ENCODE data around the gene NOS1. TPM values are rescaled to one million over a fixed set of nuclear protein-coding genes. Genes with fewer than 3 reads are reported as not detected.

The NOS1 gene
- total RNA-seq, 1 donor from 2014 or later, result 0.11 TPM

DNA sequence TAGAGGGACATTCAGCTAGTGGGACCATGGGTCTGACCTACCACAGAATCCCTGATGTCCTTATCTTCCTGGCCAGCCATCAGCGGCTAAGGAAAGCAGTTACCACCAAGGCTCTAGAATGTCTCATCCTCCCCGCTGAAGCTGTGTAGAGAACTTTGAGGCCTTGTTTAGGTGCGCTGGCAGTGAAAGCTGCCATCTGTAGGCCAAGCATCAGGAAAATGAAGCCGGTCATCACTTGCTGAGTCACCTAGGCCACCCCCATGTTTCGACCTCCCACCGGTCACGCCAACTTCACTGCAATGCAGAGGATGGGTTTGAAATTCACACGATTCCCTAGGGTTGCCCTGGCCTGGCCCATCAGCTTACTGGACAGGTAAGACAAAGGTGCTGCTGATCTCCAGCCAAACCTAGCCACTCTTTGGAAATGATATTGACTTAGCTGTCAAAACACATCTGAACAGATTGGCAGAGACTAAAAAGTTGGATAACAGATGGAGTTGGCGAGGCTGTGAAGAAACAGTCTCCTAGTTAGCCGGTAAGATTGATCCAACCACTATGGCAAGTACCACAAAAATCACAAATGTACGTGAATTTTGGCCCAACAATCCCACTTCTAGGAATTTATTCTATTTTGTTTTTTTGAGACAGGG is 52.0 kb downstream of the NOS1 start:
- H3K4me1 ChIP-seq, result no peaks in the 10 kb centered on the region
- no peaks in the 10 kb centered on the region for H4K20me1 ChIP-seq (ENCODE audit: low read depth)
- H3K27ac ChIP-seq, result no peak overlapping the region
- no peak overlapping the region for H3K4me3 ChIP-seq
- H3K27ac Mint-ChIP-seq, result no peak overlapping the region
- no peaks in the 10 kb centered on the region for H3K4me1 Mint-ChIP-seq
- H3K4me2 ChIP-seq, result no peak overlapping the region
- no peaks in the 10 kb centered on the region for H3K9me3 Mint-ChIP-seq
- no peak overlapping the region for H3K4me3 Mint-ChIP-seq
- TF ChIP-seq CTCF (IDR thresholded peaks at IDR 0.05), result no peak
- TF ChIP-seq EZH2 (IDR thresholded peaks at IDR 0.05), result no peak
- no peak for TF ChIP-seq EZH2phosphoT487 (IDR thresholded peaks at IDR 0.05)
- no peak overlapping the region for H2AFZ ChIP-seq (replicated peaks)
- H3K27me3 ChIP-seq, result no peaks in the 10 kb centered on the region
- DNase-seq (ENCODE audit: low spot score), result no peak
- H3K9ac ChIP-seq, result no peak overlapping the region
- H3K36me3 ChIP-seq, result no peaks in the 10 kb centered on the region
- H3K9me3 ChIP-seq (ENCODE audit: low read depth), result no peaks in the 10 kb centered on the region
- no peaks in the 10 kb centered on the region for H3K79me2 ChIP-seq (ENCODE audit: low read depth)
- peaks cover 8% of the 10 kb centered on the region for H3K27me3 Mint-ChIP-seq (ENCODE audit: insufficient read depth, low read depth)
- H3F3A ChIP-seq (ENCODE audit: low read depth), result no peaks in the 10 kb centered on the region
- no peaks in the 10 kb centered on the region for H3K36me3 Mint-ChIP-seq

DNA sequence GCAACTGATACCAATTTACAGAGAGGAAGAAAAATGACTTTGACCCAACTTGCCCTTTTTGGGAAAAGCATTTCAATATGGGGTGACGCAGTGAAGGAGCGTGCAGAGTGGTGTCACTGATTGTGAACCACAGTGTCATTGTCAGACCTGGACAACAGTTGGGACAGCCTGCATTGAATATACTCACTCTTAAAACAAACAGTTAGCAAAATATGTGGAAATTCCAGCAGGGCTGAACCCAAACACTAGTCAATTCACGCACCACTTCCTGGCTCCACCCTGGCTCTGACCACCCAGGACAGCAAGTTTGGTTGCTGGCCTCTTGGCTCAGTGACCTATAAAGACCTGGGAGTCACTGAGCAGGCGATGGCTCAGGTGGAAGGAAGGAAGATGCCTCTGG is 61.3 kb downstream of the NOS1 start:
- Histone ChIP-seq H3K27me3 (no peaks in the 10 kb centered on the region), H3K79me2 (ENCODE audit: low read depth) (no peaks in the 10 kb centered on the region), H3K4me2 (no peak overlapping the region), H4K20me1 (ENCODE audit: low read depth) (no peaks in the 10 kb centered on the region), H3F3A (ENCODE audit: low read depth) (no peaks in the 10 kb centered on the region), H2AFZ (replicated peaks) (no peak overlapping the region), H3K4me3 (no peak overlapping the region), H3K36me3 (no peaks in the 10 kb centered on the region), H3K9me3 (ENCODE audit: low read depth) (no peaks in the 10 kb centered on the region), H3K4me1 (no peaks in the 10 kb centered on the region), H3K27ac (no peak overlapping the region), H3K9ac (no peak overlapping the region)
- no peaks in the 10 kb centered on the region for H3K4me1 Mint-ChIP-seq
- peaks cover 4% of the 10 kb centered on the region for H3K9me3 Mint-ChIP-seq
- H3K36me3 Mint-ChIP-seq, result no peaks in the 10 kb centered on the region
- H3K4me3 Mint-ChIP-seq, result no peak overlapping the region
- H3K27ac Mint-ChIP-seq, result no peak overlapping the region
- no peak for DNase-seq (ENCODE audit: low spot score)
- no peak for TF ChIP-seq CTCF (IDR thresholded peaks at IDR 0.05)
- TF ChIP-seq EZH2phosphoT487 (IDR thresholded peaks at IDR 0.05), result no peak
- TF ChIP-seq EZH2 (IDR thresholded peaks at IDR 0.05), result no peak
- peaks cover 2% of the 10 kb centered on the region for H3K27me3 Mint-ChIP-seq (ENCODE audit: insufficient read depth, low read depth)

DNA sequence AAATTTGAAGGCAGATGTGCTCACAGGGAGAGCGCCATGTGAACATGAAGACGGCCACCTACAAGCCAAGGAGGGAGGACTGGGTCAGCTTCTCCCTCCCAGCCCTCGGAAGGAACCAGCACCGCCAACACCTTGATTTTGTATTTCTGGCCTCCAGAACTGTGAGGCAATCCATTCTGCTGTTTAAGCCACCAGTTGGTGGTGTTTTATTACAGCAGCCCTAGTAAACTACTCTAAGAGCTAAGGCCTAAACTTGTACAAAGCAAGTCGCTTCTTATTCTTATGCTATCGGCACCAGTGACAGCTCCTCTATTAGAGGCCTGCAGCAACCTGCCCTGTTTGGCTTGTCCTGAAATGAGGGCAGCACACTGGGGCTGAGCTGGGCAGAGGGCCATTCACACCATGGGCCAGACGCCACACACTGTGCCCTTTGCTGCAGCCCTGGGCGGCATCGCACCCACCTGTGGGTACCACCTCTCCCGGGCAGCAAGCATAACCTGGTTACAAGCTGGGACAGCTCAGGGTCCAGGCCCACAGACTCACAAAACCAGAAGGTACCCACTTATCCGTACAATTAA is 62.7 kb downstream of the NOS1 start:
- no peak for DNase-seq (ENCODE audit: low spot score)
- Histone ChIP-seq H3K9ac (no peak overlapping the region), H3K4me2 (no peak overlapping the region), H3K27me3 (no peaks in the 10 kb centered on the region), H3K36me3 (no peaks in the 10 kb centered on the region), H3K4me1 (no peaks in the 10 kb centered on the region), H3K9me3 (ENCODE audit: low read depth) (no peaks in the 10 kb centered on the region), H3K27ac (no peak overlapping the region), H2AFZ (replicated peaks) (no peak overlapping the region), H4K20me1 (ENCODE audit: low read depth) (no peaks in the 10 kb centered on the region), H3K4me3 (no peak overlapping the region), H3F3A (ENCODE audit: low read depth) (no peaks in the 10 kb centered on the region), H3K79me2 (ENCODE audit: low read depth) (no peaks in the 10 kb centered on the region)
- no peak overlapping the region for H3K27ac Mint-ChIP-seq
- no peak overlapping the region for H3K4me3 Mint-ChIP-seq
- no peaks in the 10 kb centered on the region for H3K36me3 Mint-ChIP-seq
- peaks cover 4% of the 10 kb centered on the region for H3K9me3 Mint-ChIP-seq
- H3K27me3 Mint-ChIP-seq (ENCODE audit: insufficient read depth, low read depth), result peaks cover 4% of the 10 kb centered on the region
- H3K4me1 Mint-ChIP-seq, result no peaks in the 10 kb centered on the region
- TF ChIP-seq EZH2 (IDR thresholded peaks at IDR 0.05), result no peak
- TF ChIP-seq CTCF (IDR thresholded peaks at IDR 0.05), result no peak
- TF ChIP-seq EZH2phosphoT487 (IDR thresholded peaks at IDR 0.05), result no peak
